ENCODE data around the gene SNX33.
A peak's percentile ranks its signal among the peaks of the same experiment; 100 is the strongest.
"Not testable (repeated sequence)": the region's sequence is repeated elsewhere in the genome, so short reads cannot be mapped to it uniquely, and the experiment has no call there.

The SNX33 gene

DNA sequence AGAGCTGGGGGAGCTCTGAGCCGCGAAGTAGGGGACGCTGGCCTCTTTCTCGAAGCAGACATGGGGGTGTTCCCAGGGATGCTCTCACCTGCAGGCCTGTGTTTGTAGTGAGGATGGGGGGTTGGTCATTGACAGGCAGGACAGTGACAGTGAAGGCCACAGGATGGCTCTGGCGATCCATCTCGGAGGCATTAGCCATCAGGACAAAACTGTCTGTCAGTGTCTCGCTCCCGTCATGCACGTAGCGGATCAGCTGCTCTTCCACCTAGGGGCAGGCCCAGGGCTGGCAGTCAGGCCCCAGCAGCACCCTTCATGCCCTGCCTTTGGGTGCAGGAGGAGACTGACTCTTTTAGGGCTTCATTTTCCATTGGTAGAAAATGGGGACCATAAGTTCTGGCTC lies 36.9 kb downstream of the SNX33 start:
- DNase-seq = no peak

DNA sequence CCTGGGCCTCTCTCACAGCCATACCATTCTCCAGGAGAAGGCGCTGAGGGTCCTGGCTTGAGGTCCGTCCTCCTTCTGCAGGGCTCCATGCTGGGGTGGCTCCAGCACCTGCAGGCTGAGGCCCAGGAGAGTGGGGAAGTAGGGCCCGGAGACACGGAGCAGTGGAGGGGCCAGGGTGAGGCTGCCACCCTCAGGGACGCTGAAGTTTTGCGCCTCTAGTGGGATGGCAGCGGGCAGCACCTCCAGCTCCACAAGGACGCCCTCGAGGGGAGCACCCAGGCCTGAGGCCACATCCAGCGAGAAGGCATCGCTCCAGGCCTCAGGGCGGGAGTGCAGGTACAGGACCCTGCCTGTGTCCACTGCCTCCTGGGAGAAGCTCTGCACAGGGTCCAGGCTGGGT lies 37.5 kb downstream of the SNX33 start:
- DNase-seq = no peak

DNA sequence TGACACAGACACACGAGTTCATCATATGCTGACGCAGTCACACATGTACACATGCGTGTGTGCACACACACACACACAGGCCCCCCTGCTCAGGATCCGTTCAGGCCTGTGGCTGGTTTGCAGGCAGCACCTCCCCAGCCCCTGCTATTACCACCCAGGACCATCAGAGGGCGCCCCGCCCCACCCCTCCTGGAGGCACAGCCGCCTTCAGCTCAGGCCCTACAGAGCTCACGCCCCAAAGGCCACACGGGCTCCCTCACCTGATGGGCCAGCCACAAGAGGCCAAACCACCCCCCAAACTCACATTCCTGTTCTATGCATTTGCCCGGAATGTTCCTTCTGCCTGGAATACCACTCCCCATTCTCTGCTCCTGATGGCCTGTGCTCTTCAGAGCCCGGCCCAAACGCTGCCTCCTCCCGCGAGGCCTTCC lies 38.5 kb downstream of the SNX33 start:
- peak; percentile 55 for DNase-seq

DNA sequence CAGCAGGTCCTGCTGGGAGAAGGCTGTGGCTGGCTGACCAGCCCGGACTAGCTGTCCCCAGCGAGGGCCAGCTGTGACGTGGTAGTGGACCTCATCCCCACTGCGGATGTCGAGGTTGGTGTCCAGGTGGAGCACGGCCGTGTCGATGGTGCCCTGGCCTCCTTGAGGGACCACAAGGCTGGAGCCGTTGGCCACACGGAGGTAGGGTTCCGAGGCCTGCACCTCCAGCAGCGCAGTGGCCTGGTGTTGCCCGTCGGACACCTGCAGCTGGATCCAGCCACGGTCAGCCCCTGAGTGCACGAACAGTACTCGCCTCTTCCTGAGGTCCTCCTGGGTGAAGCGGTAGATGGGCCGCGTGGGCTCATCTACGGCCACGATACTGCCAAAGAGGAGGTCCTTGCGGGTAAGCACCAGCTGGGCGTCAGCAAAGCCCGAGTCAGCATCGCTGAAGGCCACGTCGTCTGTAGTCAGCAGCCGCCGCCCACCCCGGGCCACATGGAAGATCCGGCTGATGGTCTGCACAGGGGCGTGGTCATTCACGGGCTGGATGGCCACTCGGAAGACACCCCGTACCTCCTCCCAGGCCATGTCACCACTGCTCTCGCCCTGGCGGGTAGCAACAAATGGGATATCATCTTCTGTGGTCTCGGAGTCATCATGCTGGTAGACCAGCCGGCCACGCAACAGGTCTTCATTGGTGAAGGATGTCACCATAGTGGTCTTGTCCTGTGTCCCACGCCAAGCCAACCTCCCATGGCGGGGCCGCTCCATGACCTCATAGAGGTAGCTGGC lies 40.0 kb downstream of the SNX33 start:
- no peak for DNase-seq

DNA sequence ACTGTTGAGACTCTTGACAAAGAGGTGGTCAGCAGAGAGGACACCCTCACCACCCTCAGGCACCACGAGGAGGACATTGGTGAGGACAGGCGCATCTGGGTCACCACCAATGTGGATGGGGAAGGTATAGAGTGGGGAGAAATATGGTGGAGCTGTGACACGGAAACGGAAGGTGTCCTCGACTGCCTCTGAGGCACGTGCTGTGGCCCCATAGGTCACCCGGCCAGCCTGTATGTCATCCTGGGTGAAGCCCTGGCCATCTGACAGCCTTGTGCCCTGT lies 40.5 kb downstream of the SNX33 start:
- DNase-seq = no peak

DNA sequence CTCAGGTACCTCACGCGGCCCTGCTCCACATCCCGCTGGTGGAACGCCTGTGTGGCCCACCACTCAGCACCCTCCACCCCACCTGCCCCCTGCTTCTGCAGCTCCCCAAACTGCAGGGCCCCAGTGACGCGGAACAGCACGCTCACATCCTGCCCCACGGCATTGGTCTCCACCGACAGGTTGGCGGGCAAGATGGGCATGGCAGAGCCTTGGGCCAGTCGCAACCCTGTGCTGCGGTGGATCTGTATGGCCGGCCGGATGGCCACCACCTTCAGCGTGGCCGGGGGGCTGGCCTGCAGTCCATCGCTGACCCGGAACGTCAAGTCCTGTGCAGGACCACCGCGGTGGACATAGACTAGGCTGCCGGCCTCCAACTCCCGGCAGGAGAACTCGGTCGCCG lies 41.1 kb downstream of the SNX33 start:
- no peak for DNase-seq

DNA sequence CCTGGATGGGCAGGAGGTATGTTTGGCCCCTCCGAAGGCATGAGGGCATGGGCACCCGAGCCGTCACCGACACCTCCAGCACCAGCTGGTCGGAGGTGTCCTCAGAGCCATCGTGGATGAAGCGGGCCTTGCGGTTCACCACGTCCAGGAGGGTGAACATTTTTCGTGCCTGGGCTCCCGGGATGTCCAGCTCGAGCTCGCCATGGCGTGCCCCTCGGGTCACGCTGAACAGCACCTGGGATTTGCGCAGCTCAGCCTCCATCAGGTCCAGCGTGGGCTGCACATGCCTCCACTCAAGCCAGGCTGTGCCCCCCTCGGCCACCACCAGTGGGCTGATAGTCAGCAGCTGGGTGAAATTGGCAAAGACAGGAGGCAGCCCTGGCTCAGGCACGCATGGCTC lies 41.7 kb downstream of the SNX33 start:
- DNase-seq = not testable (repeated sequence)

DNA sequence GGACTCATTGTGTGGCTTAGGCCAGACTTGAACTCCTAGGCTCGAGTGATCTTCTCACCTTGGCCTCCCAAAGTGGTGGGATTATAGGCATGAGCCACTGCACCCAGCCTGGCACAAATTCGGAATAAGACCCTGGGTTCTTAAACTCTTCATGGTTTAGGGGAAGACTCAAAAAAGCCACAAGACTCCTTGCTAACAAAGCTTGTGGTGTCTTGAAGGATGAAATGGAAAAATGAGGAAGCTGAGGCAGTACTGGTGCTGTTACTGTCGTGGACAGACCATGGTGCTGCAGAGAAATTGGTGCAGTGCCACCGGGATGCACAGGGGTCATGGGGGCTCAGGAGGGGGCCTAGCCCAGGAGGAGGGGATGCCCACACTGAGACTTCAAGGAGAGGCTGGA lies 44.6 kb downstream of the SNX33 start:
- not testable (repeated sequence) for DNase-seq

DNA sequence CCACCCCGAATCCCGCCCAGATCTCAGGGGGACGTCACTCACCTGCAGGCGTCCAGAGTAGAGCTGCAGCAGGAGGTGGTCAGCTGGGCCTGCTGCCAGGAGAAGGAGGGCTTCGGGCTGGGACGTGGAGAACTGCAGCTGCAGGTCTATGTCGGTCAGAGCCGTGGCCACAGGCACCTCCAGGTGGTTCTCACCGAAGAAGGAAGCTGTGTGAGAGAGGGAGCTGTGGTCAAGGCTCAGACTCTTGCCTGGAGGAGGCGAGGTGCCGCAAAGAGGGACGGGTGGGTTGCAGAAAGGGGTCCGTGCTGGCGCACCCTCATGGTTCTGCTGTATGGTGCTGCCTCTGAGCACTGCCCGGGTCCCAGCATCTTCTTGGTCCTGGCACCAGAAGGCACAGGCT lies 45.3 kb downstream of the SNX33 start:
- DNase-seq = not testable (repeated sequence)

DNA sequence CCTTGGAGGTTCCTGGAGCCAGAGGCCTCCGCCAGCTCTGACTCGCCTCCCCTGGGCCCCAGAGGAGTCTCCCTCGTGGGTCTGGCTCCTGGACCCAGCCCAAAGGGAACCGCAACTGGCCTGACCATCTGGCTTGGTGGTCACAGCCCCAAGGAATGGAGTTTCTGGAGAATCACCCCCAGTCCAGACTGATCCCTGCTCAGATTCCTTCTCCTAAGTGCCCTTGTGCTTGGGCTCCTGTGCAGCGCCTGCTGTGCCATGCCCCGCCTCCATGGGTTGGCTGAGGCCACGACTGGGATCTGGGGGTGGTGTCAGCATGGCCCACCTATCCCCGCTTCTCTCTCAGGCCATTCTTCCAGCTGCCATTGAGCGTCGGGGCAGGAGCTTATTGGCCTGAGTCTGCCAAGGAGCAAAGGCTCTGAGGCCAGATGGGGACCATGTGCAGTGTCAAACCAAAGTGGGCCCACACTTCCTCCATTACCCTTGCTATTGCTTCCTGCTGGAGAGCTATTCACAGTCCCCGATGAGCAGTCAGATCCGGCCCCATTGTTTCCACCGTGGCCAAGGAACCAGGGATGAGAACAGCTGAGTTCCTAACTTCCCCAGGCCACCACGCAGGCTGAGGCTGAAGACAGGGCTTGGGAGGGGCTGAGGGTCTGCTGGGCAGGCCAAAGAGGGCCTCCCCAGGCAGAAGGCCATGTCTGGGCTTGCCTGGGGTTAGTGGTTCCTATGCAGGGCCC lies 46.0 kb downstream of the SNX33 start:
- peak; percentile 78 for DNase-seq

DNA sequence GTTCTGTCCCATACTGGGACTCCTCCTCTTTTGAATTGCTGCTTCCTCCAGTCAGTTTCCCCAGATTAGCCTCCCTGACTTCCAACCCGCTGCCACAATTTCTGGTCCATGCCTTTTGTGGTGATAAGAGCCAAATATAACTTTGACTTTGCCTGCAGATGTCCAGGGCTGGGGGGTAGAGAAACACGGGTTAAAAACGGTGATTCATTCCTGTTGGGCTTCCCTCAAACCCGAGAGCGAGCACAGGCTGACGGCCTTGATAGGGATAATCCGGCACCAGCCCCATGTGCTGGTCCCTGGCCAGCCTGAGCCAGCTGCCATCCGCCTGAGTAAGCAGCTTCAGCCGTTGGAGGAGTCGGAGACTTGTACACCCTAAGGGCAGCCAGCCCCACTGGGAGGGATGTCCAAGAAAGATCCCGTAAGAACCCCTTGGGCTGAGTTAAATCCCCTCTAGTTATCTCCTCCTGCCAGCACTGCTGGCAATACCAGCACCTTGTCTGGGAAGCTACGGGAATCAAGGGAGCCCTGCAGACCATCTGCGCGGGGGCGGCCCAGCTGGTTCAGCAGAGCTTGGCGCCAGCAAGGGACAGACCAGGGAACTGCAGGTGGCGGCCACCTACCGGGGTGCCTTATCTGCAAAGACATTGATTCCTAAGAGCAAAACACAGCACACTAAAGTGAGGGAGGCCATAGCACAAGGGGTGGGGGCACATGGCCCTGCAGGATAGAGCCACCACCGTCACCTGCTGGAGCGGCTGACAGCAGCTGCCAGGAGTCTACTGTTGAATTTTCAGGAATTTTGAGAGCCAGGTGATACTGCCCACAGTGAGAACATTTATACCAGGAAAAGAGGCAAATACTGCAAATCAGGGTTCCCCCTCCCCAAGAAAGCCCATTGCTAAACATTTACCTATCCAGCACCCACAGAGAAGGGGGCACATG lies 46.8 kb downstream of the SNX33 start:
- DNase-seq = peak; percentile 97

DNA sequence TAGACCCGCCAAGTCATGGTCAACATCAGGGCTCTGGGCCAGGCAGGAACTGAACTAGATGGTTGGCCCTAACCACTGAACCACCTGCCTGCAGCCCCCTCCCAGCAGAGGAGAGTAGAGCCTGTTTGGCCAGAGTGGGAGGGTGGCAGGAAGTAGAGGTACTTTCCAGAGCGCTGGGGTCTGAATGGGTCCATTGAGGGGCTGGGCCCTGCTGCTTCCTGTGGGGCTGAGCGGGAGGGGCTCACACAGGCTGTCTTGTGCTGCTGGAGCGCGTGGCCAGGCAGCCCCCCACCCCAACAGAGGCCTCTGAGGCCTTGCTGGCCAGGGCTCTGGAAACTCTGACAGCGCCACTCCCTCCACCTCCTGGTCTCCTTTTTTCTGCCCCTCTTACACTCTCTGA lies 47.5 kb downstream of the SNX33 start:
- DNase-seq = no peak

DNA sequence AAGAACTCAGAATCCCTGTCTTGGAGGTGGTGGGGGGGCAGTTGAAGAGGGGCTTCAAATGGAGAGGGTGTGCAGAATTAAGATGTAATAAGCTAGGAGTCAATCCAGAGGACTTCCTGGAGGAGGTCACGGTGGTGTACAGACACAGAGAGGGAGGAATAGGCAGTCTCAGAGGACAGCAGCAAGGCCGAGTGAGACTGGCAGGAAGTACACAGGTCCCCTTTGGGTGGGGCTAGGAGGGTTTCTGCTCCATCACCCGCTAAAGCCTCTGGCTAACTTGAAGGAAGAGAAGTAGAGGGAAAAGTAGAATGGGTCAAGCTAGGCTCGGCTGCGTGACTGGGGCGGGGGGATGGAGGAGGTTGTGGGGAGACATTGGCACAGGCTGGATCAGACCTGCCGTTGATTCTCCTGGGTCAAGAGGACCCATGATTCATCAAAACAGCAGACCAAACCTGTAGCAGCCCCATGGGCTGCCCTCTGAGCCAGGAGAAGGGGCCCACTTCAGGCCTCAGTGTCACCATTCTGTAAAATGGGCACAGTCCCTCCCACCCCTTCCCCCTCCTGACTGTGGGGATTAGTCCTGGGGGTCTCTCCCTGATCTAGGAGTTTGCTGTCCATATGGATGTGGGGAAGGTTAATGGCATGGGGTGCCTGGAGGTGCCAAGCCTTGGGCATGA lies 48.1 kb downstream of the SNX33 start:
- no peak for DNase-seq

DNA sequence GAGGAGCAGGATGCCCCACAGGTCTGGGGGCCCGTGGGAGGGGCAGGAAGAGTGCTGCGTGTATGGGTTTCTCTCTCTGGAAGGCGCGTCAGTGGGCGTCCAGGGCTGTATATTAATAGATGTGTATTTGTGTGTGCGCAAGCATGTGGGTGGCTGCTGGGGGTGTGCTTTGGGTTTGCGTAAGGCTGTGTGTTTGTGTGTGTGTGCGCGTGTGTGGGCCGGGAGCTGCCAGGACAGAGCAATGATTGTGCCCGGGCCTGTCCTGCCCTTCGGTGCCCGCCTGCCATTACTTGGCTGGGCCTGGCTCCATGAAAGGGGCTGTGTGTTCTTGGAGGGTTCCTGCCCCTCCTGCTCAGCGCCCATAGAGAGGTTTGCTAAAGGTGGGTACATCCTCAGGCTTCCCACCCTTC lies 48.6 kb downstream of the SNX33 start:
- DNase-seq = no peak

DNA sequence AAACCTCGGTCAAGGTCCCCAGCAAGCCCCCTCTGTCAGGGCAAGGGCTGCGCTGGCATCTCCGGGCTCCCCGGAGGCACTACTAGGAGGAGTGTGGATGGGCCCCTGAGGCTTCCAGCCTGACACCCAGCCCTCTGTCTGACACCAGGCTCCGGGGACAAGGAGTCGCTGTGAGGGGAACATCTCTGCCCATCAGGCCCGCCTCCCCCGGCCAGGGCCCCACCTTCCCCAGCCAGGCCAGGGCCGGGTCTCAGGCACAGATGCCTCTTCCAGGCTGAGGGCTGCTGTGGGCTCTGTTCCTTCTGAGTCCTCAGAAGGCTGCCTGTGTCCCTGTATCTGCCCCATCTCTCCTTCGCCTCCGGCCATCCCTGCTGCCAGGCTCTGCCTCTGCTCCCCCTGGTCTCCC lies 49.1 kb downstream of the SNX33 start:
- DNase-seq = no peak

DNA sequence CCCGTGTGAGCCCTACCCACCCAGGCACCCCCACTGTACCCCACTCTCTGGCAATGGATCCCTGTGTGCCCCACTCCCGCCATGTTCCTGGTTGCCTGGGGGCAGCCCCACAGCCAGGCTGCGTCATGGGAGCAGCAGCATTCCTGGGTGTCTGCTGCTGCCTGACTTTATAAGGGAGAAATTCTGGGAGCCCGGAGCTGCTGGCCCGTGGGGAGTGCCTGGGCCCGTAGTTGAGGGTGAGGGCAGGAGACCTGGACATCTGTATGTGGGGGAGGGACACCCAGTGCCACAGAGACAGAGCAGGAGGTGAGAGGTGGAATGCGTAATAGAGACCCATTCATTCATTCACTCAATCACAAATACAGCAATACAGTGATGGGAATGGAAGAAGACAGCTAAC lies 49.8 kb downstream of the SNX33 start:
- no peak for DNase-seq

DNA sequence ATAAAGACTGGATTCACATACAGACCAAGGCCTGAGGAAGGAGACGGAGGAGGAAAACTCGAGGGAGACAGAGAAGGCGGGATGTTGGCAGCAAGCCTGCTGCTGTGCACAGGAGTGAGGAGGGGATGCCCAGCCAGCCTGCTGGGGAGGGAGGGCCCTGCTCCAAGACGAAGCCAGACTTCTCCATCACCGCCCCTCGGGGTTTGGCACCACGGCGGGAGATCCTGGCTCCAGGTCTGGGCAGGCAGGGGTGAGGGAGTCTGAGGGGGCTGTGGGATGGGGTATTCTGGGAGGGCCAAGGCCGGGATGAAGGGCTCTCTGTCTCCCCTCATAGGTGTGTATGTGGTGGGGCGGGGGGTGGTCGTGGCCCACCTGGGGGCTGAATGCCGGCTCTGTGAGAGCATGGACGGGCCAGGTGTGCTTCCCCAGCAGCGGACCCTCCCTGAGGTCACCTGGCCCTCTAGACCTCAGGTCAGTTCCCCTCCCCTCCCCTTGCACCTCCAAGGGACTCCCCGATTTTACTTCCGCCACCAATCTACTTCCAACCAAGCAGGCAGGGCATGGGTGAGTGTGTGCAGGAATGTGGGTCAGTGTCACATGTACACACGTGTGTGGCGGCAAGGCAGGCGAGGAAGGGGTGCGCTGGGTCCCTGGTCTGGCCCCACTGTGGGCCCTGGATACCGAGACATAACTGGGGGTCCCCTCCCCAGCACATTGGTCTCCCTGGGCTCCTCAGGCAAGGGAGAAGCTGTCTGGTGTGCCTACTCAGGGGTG lies 50.4 kb downstream of the SNX33 start:
- not testable (repeated sequence) for DNase-seq

DNA sequence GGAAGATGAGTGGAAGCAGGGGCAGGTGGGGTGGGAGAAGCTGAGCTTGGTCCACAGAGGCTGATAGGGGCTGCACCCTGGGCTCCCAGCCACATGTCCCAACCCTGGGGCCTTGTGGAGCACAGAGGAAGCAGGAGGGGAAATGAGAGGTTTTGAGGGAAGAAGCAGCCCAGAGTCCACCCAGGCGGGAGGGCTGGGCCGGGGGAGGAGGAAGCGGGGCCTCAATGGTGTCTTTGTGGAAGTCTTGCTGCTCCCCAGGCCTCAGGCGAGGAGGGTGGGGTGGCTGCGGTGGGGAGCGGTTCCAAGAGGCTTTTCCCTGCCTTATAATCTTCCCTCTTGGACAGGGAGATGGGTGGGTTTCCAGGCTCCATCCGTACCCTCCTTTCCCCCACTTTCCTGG lies 51.8 kb downstream of the SNX33 start:
- DNase-seq = not testable (repeated sequence)

DNA sequence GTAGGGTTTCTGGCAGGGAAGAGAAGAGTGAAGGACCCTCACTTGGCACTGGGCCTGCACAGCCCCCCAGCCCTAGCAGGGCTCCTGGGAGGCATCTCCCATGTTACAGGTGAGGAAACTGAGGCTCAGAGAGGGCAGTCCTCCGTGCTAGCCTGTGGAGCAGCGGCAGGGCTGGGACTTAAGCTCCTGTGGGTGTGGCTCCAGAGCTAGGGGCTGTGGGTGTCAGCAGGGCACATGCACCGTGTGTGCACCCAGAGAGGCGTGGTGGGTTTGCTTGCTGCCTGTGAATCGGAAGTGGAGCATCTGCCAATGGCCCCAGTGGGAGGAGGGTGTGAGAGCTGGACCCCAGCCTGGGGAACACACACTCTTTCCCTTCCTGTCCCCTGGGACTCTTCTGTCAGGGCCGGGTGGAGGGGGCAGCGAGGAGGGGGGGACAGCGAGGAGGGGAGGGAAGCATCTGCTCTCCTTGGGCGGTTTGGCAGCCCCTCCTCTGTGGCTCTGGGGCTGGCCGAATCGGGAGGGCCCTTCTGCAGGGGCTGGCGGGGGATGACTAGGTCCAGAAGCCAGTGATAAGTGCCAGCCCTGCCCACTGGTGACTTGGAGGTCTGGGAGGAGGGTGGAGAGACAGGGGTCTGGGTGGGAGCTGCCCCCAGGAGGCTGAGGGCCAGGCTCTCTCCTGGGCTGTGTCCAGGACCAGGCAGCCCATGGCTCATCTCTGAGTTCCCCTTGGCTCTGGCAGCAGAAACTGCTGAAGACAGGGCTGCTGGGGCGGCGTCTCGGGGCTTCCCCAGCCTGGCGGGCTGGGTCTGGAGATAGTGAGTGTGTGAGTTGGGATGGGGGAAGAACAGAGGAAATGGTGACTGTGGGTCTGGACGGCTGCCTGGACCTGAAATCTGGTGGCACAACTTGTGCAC lies 52.5 kb downstream of the SNX33 start:
- DNase-seq = peak; percentile 80

DNA sequence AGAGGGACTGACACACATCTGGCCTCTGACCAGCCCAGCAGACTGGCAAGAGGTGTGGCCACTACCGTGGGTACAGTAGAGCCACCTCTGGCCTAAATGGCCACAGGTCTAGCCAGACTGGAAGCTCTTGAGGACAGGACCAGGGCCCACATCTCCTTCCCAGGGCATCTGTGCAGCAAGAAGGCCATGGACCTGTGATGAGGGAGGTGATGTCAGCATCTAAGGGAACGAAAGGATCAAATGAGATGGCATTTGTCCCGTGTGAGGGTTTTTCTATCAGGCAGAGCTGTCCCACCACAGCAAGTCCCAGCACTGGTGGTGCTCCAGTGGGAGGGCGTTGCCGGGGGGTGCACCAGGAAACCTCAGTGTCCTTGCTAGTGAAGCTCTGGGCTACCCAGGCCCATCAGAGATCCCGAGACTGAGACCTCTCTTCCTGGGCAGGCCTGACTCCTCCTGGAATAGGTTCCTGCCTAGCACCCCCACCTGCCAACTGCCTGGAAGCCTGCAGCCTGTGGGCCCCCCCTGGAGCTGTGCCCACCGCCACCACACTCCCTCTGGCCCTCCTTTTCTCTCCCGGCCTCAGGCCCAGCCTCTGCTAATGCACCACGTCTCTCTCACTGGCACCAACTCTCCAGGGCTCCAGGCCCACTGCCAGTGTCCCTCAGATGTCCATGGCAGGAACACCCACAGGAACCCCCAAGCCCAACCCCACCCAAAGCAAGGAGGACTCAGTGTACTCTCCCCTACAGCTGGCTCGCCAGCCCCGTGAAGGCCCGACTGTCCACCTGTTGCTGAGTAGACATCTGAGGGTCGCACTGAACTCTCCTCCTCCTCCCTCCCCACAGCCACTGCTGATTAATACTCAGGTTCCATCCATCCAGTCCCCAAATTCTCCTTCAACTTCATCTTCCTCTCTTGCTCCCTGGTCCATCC lies 53.6 kb downstream of the SNX33 start:
- not testable (repeated sequence) for DNase-seq

Data from fibroblast of skin of right quadriceps (primary cell).